ENCODE results near the gene PNMA6E.
"Not testable (repeated sequence)": the region's sequence is repeated elsewhere in the genome, so short reads cannot be mapped to it uniquely, and the experiment has no call there.

PNMA6E gene

GRCh38 chrX:153408221-153408721, 7.1 kb upstream of the PNMA6E start:
- DNase-seq (ENCODE audit: low read depth in 2 of 2): no peak

DNA sequence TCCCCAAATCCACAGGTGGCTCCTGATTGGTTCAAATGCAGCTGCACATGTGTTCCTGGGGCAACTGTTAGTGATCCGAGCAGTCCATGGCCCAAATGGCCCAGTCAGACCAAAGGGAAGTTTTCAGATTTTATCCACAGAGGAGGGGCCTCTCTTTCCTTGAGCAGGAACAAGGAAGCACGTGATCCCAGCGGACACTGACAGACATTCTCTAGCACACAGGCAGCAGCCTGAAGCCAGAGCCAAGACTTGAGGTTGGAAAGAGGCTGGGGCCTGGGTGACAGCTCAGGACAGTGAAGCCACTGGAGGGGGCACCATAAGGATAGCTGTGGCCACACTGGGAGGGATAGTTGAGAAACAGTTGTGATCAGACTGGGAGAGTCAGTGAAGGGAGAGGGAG, 6.6 kb upstream of the PNMA6E start:
- DNase-seq (ENCODE audit: low read depth in 2 of 2): no peak

DNA sequence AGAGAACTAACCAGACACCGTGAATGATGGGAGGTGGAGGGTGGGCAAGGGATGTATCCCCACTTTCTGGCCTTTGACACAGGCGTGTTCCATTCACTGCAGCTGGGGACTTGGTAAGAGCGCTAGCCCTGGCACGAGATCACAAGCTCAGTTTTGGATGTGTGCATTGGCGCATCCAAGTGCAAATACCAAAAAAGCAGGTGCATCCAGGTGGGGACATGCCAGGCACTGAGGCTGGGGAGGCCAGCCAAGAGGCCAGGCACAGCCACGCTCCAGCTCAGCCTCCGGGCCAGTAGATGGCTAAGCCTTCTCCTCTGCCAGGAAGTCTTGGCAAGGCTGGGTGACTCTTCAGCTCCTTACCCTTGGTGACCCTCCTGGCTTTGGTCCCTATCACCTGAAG, 5.8 kb upstream of the PNMA6E start:
- no peak for DNase-seq (ENCODE audit: low read depth in 2 of 2)

DNA sequence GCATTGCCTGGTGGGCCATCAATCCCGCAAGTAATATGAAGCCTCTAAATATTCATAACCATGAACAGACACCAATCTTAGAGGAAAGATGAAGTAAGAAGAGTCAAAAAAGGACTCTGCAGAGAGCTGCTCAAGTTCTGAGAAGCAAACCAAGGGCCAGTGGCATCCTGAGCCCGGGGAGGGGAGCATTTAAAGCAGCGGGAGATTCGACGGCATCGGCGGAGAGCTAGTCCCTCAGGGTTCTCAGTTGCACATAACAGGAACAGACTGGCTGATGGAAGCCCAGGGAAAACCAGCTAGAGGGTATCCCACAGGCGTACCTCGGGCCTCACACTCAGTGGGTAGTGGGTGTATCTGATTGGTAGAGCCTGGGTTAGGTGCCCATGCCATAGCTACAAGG, 4.9 kb upstream of the PNMA6E start:
- no peak for DNase-seq (ENCODE audit: low read depth in 2 of 2)

DNA sequence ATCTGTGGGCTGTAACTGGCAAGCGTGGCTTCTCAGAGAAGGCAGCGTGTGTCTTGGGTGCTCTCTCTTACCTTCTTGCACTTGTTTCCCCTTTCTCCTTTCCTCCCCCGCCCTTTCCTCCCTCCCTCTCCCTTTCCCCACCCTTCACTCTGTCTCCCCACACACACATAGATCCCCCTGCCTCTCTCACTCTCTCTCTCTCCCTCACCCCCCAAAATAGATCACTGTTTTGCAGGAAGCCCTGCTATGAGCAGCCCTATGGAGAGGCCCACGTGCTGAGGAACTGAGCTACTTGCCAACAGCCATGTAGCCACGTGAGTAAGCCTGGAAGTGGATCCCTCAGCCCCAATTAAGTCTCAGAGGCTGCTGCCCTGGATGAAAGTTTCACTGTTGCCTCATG, 4.3 kb upstream of the PNMA6E start:
- DNase-seq (ENCODE audit: low read depth in 2 of 2): no peak

- not testable (repeated sequence) for DNase-seq (ENCODE audit: low read depth in 2 of 2)
Observed at GRCh38 chrX:153404333-153404732, 3.2 kb upstream of the PNMA6E start.

DNA sequence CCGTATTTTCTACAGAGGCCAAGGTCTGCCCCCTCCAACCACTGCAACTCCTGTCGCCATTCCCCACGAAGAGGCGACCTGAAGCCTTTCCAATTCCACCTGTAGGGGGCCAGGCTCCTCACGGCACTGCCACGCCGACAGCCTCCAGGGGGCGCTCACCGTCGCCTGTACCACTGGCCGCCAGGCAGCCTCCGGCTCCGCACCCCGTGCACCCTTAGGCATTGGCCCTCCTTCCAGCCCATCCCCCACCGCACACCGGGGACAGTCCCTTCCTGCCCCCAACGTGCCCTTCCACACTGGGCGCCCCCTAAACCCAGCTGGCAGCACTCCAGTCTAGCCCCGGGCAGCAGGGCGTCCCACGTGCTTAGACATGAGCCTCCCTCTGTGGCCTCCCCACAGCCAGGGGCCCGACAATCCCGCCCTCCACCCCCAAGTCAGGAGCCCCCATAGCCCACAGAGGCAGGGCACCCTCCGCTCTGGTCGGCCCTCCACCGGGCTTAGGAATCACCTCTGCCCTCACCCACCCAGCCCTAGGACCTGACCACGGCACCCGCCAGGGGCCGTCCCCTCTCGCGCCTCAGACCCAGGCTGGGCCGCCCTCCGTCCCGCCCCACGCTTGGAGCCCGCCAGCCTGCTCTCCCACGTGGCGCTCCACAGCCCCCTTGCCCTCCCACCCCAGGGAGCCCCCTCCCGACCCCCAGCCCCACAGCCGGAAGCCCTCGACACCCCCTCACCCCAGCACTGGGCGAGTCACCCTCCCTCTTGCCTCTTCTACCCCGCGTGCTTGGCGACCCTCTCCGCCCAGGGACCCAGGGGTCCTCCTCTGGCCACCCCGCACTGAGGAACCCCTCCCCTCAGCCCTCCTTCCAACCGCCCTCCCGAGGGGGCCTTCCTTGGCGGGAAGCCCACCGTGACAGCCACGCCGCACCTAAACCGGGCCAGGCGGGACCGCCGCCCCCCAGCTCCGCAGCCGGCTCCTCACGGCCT, 711 bp downstream of the PNMA6E start:
- peak in 1 of 2 donors; percentile 61 for DNase-seq (ENCODE audit: low read depth in 2 of 2)

DNA sequence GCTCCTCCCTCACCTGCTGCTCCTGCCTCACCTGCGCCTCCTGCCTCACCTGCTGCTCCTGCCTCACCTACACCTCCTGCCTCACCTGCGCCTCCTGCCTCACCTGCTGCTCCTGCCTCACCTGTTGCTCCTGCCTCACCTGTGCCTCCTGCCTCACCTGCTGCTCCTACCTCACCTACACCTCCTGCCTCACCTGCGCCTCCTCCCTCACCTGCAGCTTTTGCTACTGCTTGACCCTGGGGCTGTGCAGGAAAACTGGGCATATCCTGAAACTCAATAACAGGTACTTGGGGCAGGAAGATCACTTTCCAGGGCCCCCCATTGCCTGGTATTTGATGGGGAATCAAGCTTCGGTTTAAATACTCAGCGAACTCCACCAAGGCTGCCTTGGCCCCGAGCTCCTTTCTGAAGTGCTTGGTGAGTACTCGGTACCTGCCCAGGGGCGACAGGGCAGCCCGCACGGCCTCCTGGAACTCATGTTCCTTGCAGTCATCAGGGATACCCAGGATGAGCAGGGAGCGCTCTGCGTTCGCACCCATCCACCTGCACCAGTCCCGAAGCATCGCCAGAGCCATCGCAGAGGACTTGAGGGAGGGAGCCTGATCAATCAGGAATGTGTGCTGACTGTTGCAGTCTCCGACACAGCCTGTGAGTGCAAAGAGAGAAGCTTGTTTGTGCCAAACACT, 2.7 kb downstream of the PNMA6E start:
- DNase-seq (ENCODE audit: low read depth in 2 of 2): no peak

GRCh38 chrX:153397256-153397960, 3.7 kb downstream of the PNMA6E start:
- DNase-seq (ENCODE audit: low read depth in 2 of 2): no peak

DNA sequence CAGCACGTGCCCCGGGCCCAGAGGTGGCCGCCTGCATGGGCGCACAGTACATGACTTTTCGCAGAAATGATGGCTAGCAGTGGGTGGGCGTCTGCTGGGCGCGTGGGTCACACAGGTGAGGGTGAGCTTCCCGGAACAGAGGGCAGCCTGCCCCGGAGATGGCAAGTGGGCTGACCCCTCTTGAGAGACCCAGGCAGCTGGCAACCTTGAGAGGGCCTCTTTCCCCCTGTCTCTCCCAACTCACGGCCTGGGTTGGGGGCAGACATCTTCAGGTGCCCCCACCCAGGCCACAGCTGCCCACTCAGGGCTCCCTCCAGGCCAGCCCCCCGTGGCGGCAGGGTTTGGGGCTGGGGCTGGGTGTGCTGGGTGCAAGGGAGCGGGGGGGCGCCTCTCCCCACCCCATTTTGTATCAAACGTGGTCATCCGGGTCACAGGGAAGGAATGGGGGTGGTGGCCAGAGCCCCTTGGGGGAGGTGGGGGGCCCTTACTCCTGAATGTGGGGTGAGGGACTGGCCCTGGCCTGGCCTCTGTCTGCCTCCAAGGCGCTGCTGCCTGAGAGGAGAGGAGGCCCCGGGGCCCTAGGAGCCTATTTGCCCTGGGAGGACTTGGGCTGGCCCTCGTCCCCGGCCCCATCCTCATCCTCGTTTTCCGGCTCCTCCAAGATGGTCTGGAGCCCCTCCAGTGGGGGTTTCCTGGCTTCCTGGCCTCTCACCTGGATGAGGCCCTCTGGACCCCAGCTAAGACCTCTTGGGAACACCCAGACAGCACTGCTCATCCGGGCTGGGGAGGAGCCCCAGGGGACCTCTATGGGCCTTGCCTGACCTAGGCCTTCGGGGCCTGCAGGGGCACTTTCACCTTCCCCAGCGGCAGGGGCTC, 4.6 kb downstream of the PNMA6E start:
- no peak for DNase-seq (ENCODE audit: low read depth in 2 of 2)

DNA sequence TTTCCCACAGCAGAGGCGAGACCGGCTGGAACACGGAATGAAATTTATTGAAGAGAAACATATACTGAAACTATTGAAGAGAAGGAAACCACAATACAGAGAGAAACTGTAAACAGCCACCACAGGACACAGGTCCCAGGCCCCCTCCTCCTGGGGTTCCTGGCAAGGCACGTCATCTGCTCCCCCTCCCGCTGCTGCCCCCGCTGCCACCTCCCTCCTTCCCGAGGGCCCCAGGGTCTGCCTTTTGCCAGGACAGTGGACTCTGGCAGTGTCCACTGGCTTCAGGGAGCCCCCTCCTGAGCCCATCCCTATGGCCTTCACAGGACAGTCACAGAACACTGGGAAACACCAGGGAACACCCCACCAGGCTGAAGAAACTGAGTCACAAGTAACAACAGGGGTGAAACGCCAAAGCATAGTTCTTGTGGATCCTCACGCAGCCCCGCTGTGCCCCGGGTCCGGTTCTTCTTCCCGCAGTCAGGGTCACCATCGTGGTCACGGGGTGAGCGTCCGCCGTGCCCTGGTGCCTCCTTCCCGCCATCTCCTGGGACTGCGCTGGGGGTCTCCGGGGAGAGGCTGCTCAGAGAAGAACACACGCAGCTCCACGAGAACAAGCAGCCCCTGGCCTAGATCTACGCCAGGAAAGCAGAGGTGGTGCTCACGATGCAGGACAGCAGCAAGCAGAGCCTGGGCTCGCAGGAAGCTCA, 5.4 kb downstream of the PNMA6E start:
- DNase-seq (ENCODE audit: low read depth in 2 of 2): no peak

GRCh38 chrX:153394612-153395011, 6.5 kb downstream of the PNMA6E start:
- no peak for DNase-seq (ENCODE audit: low read depth in 2 of 2)

- DNase-seq (ENCODE audit: low read depth in 2 of 2): no peak
Observed at GRCh38 chrX:153392642-153393321, 8.4 kb downstream of the PNMA6E start.

DNA sequence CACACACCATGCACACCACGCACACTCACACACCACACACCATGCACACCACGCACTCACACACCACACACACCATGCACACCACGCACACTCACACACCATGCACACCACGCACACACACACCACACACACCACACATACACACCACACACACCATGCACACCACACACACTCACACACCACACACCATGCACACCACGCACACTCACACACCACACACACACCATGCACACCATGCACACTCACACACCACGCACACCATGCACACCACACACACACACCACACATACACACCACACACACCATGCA, 11.7 kb downstream of the PNMA6E start:
- DNase-seq (ENCODE audit: low read depth in 2 of 2): not testable (repeated sequence)

GRCh38 chrX:153388722-153389459, 12.3 kb downstream of the PNMA6E start:
- no peak for DNase-seq (ENCODE audit: low read depth in 2 of 2)

GRCh38 chrX:153387987-153388721, 13.0 kb downstream of the PNMA6E start:
- no peak for DNase-seq (ENCODE audit: low read depth in 2 of 2)

- DNase-seq (ENCODE audit: low read depth in 2 of 2): no peak
Observed at GRCh38 chrX:153387345-153387744, 13.8 kb downstream of the PNMA6E start.

GRCh38 chrX:153386097-153386496, 15.1 kb downstream of the PNMA6E start:
- no peak for DNase-seq (ENCODE audit: low read depth in 2 of 2)

- DNase-seq (ENCODE audit: low read depth in 2 of 2): not testable (repeated sequence)
Observed at GRCh38 chrX:153384973-153385372, 16.2 kb downstream of the PNMA6E start.
